Measurements from ENCODE around the gene ARMC9. TPM values are rescaled to one million over a fixed set of nuclear protein-coding genes. Genes with fewer than 3 reads are reported as not detected.

Gene ARMC9
- total and polyA plus RNA-seq, 7 donors: 2.4 to 95.3 (median 24.3) TPM

DNA sequence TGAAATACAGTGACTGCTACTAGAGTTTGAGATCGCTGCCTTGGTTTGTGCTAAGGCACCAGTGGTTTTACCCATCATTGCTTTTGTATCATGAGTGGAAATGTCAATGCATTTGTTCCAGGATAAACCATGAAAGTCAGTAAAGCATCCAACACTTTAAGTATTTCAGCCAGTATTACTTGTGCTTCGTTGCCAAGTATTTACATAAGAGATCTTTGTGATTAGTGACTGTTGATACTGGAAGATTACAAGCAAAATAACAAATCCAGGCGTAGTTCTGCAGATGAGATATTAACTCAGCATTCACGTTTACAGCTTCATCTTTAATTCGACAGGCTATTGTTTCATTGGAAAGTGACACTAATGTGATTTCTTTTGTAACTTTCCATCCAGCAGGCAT, 106.8 kb downstream of the ARMC9 start:
- Histone ChIP-seq H3K4me1 (peaks cover 0 to 9% (median 0%) of the 10 kb centered on the region in 4 donors), H3K4me3 (no peak overlapping the region), H3K9me3 (no peaks in the 10 kb centered on the region), H3K27me3 (no peaks in the 10 kb centered on the region), H3K36me3 (peaks cover 0 to 7% (median 3%) of the 10 kb centered on the region in 4 donors), H3K27ac (no peak overlapping the region)
- WGBS, 2 donors: 24 to 65% methylated on average over 5 of the region's 5 CpGs
- intact Hi-C loops (cut with DNase I): no loop called here
- TF ChIP-seq EP300 (IDR thresholded peaks at IDR 0.05) (no peak), POLR2AphosphoS5 (IDR thresholded peaks at IDR 0.05) (no peak)
- TF ChIP-seq, protein P1, sequence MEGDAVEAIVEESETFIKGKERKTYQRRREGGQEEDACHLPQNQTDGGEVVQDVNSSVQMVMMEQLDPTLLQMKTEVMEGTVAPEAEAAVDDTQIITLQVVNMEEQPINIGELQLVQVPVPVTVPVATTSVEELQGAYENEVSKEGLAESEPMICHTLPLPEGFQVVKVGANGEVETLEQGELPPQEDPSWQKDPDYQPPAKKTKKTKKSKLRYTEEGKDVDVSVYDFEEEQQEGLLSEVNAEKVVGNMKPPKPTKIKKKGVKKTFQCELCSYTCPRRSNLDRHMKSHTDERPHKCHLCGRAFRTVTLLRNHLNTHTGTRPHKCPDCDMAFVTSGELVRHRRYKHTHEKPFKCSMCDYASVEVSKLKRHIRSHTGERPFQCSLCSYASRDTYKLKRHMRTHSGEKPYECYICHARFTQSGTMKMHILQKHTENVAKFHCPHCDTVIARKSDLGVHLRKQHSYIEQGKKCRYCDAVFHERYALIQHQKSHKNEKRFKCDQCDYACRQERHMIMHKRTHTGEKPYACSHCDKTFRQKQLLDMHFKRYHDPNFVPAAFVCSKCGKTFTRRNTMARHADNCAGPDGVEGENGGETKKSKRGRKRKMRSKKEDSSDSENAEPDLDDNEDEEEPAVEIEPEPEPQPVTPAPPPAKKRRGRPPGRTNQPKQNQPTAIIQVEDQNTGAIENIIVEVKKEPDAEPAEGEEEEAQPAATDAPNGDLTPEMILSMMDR (IDR thresholded peaks at IDR 0.05): no peak
- DNase-seq: no peak

GRCh38 chr2:231306791-231307393, 108.5 kb downstream of the ARMC9 start:
- H3K27ac ChIP-seq: no peak overlapping the region
- H3K36me3 ChIP-seq: peaks cover 0 to 7% (median 3%) of the 10 kb centered on the region in 4 donors
- H3K4me1 ChIP-seq: peaks cover 0 to 9% (median 0%) of the 10 kb centered on the region in 4 donors
- H3K27me3 ChIP-seq: no peaks in the 10 kb centered on the region
- no peak for DNase-seq
- TF ChIP-seq, protein P1 (IDR thresholded peaks at IDR 0.05): no peak
- TF ChIP-seq POLR2A (IDR thresholded peaks at IDR 0.05) (no peak), EP300 (IDR thresholded peaks at IDR 0.05) (no peak), POLR2AphosphoS5 (IDR thresholded peaks at IDR 0.05) (no peak)
- H3K4me3 ChIP-seq: no peak overlapping the region
- intact Hi-C loops (cut with DNase I): no loop called here
- no peaks in the 10 kb centered on the region for H3K9me3 ChIP-seq
- 57 to 72% methylated on average over 6 of the region's 6 CpGs for WGBS, 2 donors

- no peak overlapping the region for H3K27ac ChIP-seq
- H3K36me3 ChIP-seq: peaks cover 0 to 7% (median 3%) of the 10 kb centered on the region in 4 donors
- no peak for TF ChIP-seq EP300 (IDR thresholded peaks at IDR 0.05)
- TF ChIP-seq POLR2A (IDR thresholded peaks at IDR 0.05): no peak
- TF ChIP-seq, protein P1 (IDR thresholded peaks at IDR 0.05): no peak
- TF ChIP-seq POLR2AphosphoS5 (IDR thresholded peaks at IDR 0.05): no peak
- no peaks in the 10 kb centered on the region for H3K9me3 ChIP-seq
- no peak overlapping the region for H3K4me3 ChIP-seq
- H3K27me3 ChIP-seq: no peaks in the 10 kb centered on the region
- no peak for DNase-seq
- peaks cover 0 to 9% (median 0%) of the 10 kb centered on the region in 4 donors for H3K4me1 ChIP-seq
- intact Hi-C loops (cut with DNase I): no loop called here
- 95% methylated on average over 6 of the region's 6 CpGs for WGBS, 2 donors
Observed at GRCh38 chr2:231308219-231308618, 109.8 kb downstream of the ARMC9 start.

DNA sequence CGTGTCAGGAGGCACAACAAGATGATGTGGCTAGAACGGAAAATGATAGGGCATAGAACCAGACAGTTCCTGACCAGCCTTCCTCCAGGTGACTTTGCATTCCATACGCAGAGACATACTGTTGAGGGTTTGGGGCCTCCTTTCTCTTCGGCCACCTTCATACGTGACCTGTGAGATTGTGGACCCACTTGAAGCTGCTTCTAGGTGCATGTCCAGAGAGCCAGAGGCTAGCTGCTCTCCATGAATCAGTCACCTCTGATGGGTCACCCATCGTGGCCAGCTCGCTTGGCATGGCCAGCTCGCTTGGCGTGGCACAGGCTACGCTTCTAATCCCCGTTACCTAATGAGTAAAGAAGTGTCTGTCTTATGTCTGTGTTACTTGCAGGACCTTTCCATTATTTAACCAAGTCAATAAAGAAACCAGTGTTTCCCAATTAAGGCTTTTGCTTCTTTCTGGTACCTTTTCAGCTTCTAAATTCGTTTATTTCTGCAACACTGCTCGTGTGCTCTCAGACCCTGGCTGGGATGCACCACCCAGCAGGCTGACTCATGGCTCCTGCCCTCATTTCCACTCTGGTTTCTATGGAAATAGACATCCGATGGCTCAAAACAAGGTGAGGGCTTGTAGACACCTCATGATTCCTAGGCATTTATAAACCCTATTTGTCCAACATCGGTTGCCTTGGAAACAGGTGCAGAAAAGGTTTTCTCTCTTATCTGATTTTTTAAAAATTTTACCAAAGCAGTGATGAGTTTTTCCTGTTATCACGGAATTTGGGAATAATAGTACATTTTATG, 110.4 kb downstream of the ARMC9 start:
- no peak overlapping the region for H3K27ac ChIP-seq
- intact Hi-C loops (cut with DNase I): no loop called here
- H3K27me3 ChIP-seq: no peaks in the 10 kb centered on the region
- H3K9me3 ChIP-seq: no peaks in the 10 kb centered on the region
- DNase-seq: no peak
- TF ChIP-seq POLR2AphosphoS5 (IDR thresholded peaks at IDR 0.05) (no peak), POLR2A (IDR thresholded peaks at IDR 0.05) (no peak), EP300 (IDR thresholded peaks at IDR 0.05) (no peak)
- TF ChIP-seq, protein P1 (IDR thresholded peaks at IDR 0.05): no peak
- H3K4me1 ChIP-seq: peaks cover 0 to 9% (median 0%) of the 10 kb centered on the region in 4 donors
- 94% methylated on average over 16 of the region's 16 CpGs for WGBS, 2 donors
- no peak overlapping the region for H3K4me3 ChIP-seq
- peaks cover 0 to 7% (median 1%) of the 10 kb centered on the region in 4 donors for H3K36me3 ChIP-seq
